Measurements from ENCODE around the gene CALML6. TPM values are rescaled to one million over a fixed set of nuclear protein-coding genes. Genes with fewer than 3 reads are reported as not detected.

Gene CALML6
- total RNA-seq, 1 experiment from 2014 or later, result 0.23 TPM

GRCh38 chr1:1942753-1943656, 27.9 kb downstream of the CALML6 start:
- no peak for DNase-seq (ENCODE audit: low read depth)

- DNase-seq (ENCODE audit: low read depth), result peak; percentile 70
Observed at GRCh38 chr1:1943834-1944570, 28.9 kb downstream of the CALML6 start.

- DNase-seq (ENCODE audit: low read depth), result no peak
Observed at GRCh38 chr1:1945782-1946393, 30.8 kb downstream of the CALML6 start.

GRCh38 chr1:1946540-1946939, 31.5 kb downstream of the CALML6 start:
- no peak for DNase-seq (ENCODE audit: low read depth)

- no peak for DNase-seq (ENCODE audit: low read depth)
Observed at GRCh38 chr1:1947493-1947892, 32.4 kb downstream of the CALML6 start.

- DNase-seq (ENCODE audit: low read depth), result no peak
Observed at GRCh38 chr1:1948783-1949182, 33.7 kb downstream of the CALML6 start.

- no peak for DNase-seq (ENCODE audit: low read depth)
Observed at GRCh38 chr1:1950940-1951339, 35.9 kb downstream of the CALML6 start.

GRCh38 chr1:1954015-1954414, 39.0 kb downstream of the CALML6 start:
- DNase-seq (ENCODE audit: low read depth), result no peak

GRCh38 chr1:1954831-1955441, 39.9 kb downstream of the CALML6 start:
- no peak for DNase-seq (ENCODE audit: low read depth)

GRCh38 chr1:1955621-1956094, 40.6 kb downstream of the CALML6 start:
- no peak for DNase-seq (ENCODE audit: low read depth)

GRCh38 chr1:1956101-1956500, 41.0 kb downstream of the CALML6 start:
- DNase-seq (ENCODE audit: low read depth), result no peak

GRCh38 chr1:1956586-1957532, 41.8 kb downstream of the CALML6 start:
- no peak for DNase-seq (ENCODE audit: low read depth)

GRCh38 chr1:1957533-1957961, 42.5 kb downstream of the CALML6 start:
- DNase-seq (ENCODE audit: low read depth), result no peak

- no peak for DNase-seq (ENCODE audit: low read depth)
Observed at GRCh38 chr1:1958071-1958541, 43.0 kb downstream of the CALML6 start.

GRCh38 chr1:1959459-1959839, 44.4 kb downstream of the CALML6 start:
- DNase-seq (ENCODE audit: low read depth), result no peak

GRCh38 chr1:1959840-1960479, 44.9 kb downstream of the CALML6 start:
- DNase-seq (ENCODE audit: low read depth), result peak; percentile 92

GRCh38 chr1:1960480-1961196, 45.6 kb downstream of the CALML6 start:
- DNase-seq (ENCODE audit: low read depth), result no peak

GRCh38 chr1:1962752-1963151, 47.7 kb downstream of the CALML6 start:
- no peak for DNase-seq (ENCODE audit: low read depth)

- DNase-seq (ENCODE audit: low read depth), result no peak
Observed at GRCh38 chr1:1963570-1963969, 48.5 kb downstream of the CALML6 start.

Measured in Daoy (cell line).